OCI-LY1 (cell line): ENCODE measurements around the gene EPHA1.

Source experiments
- H2AFZ ChIP-seq: fragments of 200-600 bp; sonication (generic), shearing (Covaris generic); 2 replicates; pipeline ENCODE4 v1.6.0; 2014; ENCODE audit warnings: antibody characterized with exemption, mild to moderate bottlenecking, low read length
- H3F3A ChIP-seq: fragments of 200-600 bp; sonication (generic), shearing (Covaris generic); 2 replicates; pipeline ENCODE4 v1.6.0; 2014; ENCODE audit warnings: mild to moderate bottlenecking, antibody characterized with exemption, low read length, moderate library complexity; ENCODE audit not compliant: insufficient read depth
- H3K27ac ChIP-seq: fragments of 200-600 bp; sonication (generic); 2 replicates; pipeline ENCODE4 v1.5.1; 2014; ENCODE audit warnings: low read length, mixed run types, mild to moderate bottlenecking, low read depth; ENCODE audit not compliant: poor library complexity, severe bottlenecking
- H3K27me3 ChIP-seq: fragments of 200-600 bp; sonication (generic); 2 replicates; pipeline ENCODE4 v1.6.0; 2014; ENCODE audit warnings: antibody characterized with exemption, mild to moderate bottlenecking, low read length, moderate library complexity; ENCODE audit not compliant: insufficient read depth
- H3K36me3 ChIP-seq: fragments of 200-600 bp; sonication (generic); 2 replicates; pipeline ENCODE4 v1.6.1; 2014; ENCODE audit warnings: mild to moderate bottlenecking, antibody characterized with exemption, low read length, moderate library complexity, mixed read lengths; ENCODE audit not compliant: insufficient read depth
- H3K4me1 ChIP-seq: fragments of 200-600 bp; sonication (generic); 2 replicates; pipeline ENCODE4 v1.5.1; 2014; ENCODE audit warnings: mild to moderate bottlenecking, low read length, moderate library complexity; ENCODE audit not compliant: insufficient read depth, severe bottlenecking
- H3K4me2 ChIP-seq: fragments of 200-600 bp; sonication (generic), shearing (Covaris generic); 2 replicates; pipeline ENCODE4 v1.6.1; 2014; ENCODE audit warnings: low read length
- H3K4me3 ChIP-seq: fragments of 200-600 bp; sonication (generic); 2 replicates; pipeline ENCODE4 v1.5.1; 2014; ENCODE audit warnings: low read length, low read depth, mild to moderate bottlenecking, mixed read lengths; ENCODE audit not compliant: poor library complexity, severe bottlenecking
- H3K79me2 ChIP-seq: fragments of 200-600 bp; shearing (Covaris generic); 2 replicates; pipeline ENCODE4 v1.6.1; 2016; ENCODE audit warnings: mixed run types, low read length, mixed read lengths; ENCODE audit not compliant: insufficient read depth
- H3K9ac ChIP-seq: fragments of 200-600 bp; sonication (generic), shearing (Covaris generic); 2 replicates; pipeline ENCODE4 v1.6.1; 2014; ENCODE audit warnings: mild to moderate bottlenecking, low read length, mixed read lengths
- H3K9me2 ChIP-seq: fragments of 200-600 bp; sonication (generic), shearing (Covaris generic); 2 replicates; pipeline ENCODE4 v1.6.1; 2014; ENCODE audit warnings: low read depth, mild to moderate bottlenecking, low read length, mixed read lengths
- H3K9me3 ChIP-seq: fragments of 200-600 bp; shearing (Covaris generic); 2 replicates; pipeline ENCODE4 v1.6.1; 2014; ENCODE audit warnings: low read length, mixed read lengths
- H4K20me1 ChIP-seq: fragments of 200-600 bp; sonication (generic), shearing (Covaris generic); 2 replicates; pipeline ENCODE4 v1.6.0; 2016; ENCODE audit warnings: mild to moderate bottlenecking, low read length; ENCODE audit not compliant: insufficient read depth
- EZH2 ChIP-seq: fragments of 200-600 bp; sonication (generic), shearing (Covaris generic); IDR thresholded peaks from 2 replicates; pipeline ENCODE4 v1.8.0; 2017; ENCODE audit warnings: borderline replicate concordance, mixed run types, mild to moderate bottlenecking, antibody characterized with exemption, low read length, moderate library complexity, mixed read lengths
- TF ChIP-seq, protein P1 (sequence below): fragments of 200-600 bp; sonication (generic), shearing (Covaris generic); IDR thresholded peaks from 2 replicates; pipeline ENCODE4 v1.5.1; 2017; ENCODE audit warnings: mild to moderate bottlenecking, antibody characterized with exemption, low read length, moderate library complexity, mixed read lengths

Gene EPHA1

GRCh38 chr7:143455942-143456341, 47.3 kb upstream of the EPHA1 start:
- no peak overlapping the region for H3K4me3 ChIP-seq
- no peak overlapping the region for H2AFZ ChIP-seq
- no peaks in the 10 kb centered on the region for H4K20me1 ChIP-seq
- no peaks in the 10 kb centered on the region for H3K9me3 ChIP-seq
- no peaks in the 10 kb centered on the region for H3F3A ChIP-seq
- peaks cover under 1% of the 10 kb centered on the region; the same call in 1 of the 2 replicates for H3K9me2 ChIP-seq
- no peaks in the 10 kb centered on the region for H3K79me2 ChIP-seq
- H3K4me1 ChIP-seq, result no peaks in the 10 kb centered on the region
- no peaks in the 10 kb centered on the region for H3K27me3 ChIP-seq
- no peaks in the 10 kb centered on the region for H3K36me3 ChIP-seq
- H3K9ac ChIP-seq, result no peak overlapping the region
- H3K27ac ChIP-seq, result no peak overlapping the region
- H3K4me2 ChIP-seq, result no peak overlapping the region
- TF ChIP-seq, protein P1, sequence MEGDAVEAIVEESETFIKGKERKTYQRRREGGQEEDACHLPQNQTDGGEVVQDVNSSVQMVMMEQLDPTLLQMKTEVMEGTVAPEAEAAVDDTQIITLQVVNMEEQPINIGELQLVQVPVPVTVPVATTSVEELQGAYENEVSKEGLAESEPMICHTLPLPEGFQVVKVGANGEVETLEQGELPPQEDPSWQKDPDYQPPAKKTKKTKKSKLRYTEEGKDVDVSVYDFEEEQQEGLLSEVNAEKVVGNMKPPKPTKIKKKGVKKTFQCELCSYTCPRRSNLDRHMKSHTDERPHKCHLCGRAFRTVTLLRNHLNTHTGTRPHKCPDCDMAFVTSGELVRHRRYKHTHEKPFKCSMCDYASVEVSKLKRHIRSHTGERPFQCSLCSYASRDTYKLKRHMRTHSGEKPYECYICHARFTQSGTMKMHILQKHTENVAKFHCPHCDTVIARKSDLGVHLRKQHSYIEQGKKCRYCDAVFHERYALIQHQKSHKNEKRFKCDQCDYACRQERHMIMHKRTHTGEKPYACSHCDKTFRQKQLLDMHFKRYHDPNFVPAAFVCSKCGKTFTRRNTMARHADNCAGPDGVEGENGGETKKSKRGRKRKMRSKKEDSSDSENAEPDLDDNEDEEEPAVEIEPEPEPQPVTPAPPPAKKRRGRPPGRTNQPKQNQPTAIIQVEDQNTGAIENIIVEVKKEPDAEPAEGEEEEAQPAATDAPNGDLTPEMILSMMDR, result no peak
- no peak for TF ChIP-seq EZH2

DNA sequence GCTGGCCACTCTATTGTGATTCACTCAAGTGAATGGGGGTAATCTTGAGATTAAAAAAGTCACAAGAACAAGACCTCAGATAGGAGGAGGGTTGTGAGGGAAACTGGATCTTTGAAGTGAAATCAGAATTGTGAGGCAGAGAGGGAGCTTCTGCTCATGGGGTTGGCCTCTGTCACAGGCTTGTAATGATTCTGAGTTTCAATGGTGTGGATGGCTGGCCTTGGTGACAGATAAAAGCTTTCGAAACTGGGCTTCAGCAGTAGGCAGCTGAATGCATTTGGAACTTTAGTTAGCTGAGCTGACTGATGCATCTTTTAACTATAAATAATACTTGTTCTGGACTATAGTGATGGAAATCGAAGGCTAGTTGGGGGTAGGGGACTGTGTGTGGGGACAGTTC, 46.8 kb upstream of the EPHA1 start:
- H3K36me3 ChIP-seq, result no peaks in the 10 kb centered on the region
- H4K20me1 ChIP-seq, result no peaks in the 10 kb centered on the region
- H3K9me3 ChIP-seq, result no peaks in the 10 kb centered on the region
- no peaks in the 10 kb centered on the region for H3F3A ChIP-seq
- peaks cover 3% of the 10 kb centered on the region; the same call in 1 of the 2 replicates for H3K9me2 ChIP-seq
- H2AFZ ChIP-seq, result no peak overlapping the region
- no peaks in the 10 kb centered on the region for H3K79me2 ChIP-seq
- TF ChIP-seq, protein P1, result no peak
- no peak for TF ChIP-seq EZH2
- no peak overlapping the region for H3K4me3 ChIP-seq
- H3K4me1 ChIP-seq, result no peaks in the 10 kb centered on the region
- H3K4me2 ChIP-seq, result no peak overlapping the region
- H3K27ac ChIP-seq, result no peak overlapping the region
- no peak overlapping the region for H3K9ac ChIP-seq
- no peaks in the 10 kb centered on the region for H3K27me3 ChIP-seq

DNA sequence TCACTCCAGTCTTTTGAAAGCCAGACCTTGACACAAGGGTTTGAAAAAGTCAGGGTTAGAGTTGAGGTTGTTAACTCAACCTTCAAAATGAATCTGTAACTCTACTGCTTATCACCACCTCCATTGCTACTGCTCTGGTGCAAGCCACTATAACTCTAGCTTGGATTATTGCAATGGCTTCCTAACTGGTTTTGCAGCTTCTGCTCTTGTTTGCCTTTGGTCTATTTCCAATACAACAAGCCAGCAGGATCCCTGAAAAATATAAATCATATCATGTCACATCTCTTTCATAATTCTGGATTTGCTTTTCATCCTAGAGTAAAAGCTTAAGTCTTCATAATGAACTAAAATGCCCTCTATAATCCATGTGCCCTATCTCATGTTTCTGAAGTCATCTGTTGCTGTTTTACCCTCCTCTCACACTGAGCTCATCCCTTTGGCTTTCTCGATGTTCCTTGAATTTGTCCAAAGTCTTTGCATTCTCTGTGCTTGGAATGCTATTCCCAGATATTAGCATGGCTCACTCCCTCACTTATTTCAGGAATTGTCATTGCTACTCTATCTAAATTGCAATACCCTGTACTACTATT, 45.5 kb upstream of the EPHA1 start:
- H3K4me1 ChIP-seq, result no peaks in the 10 kb centered on the region
- no peaks in the 10 kb centered on the region for H3F3A ChIP-seq
- TF ChIP-seq, protein P1, result no peak
- no peak for TF ChIP-seq EZH2
- no peaks in the 10 kb centered on the region for H3K79me2 ChIP-seq
- H2AFZ ChIP-seq, result no peak overlapping the region
- H3K4me2 ChIP-seq, result no peak overlapping the region
- no peaks in the 10 kb centered on the region for H3K27me3 ChIP-seq
- no peak overlapping the region for H3K27ac ChIP-seq
- no peaks in the 10 kb centered on the region for H3K9me3 ChIP-seq
- H3K9me2 ChIP-seq, result peaks cover 3% of the 10 kb centered on the region; the same call in 1 of the 2 replicates
- H3K36me3 ChIP-seq, result no peaks in the 10 kb centered on the region
- no peak overlapping the region for H3K4me3 ChIP-seq
- H3K9ac ChIP-seq, result no peak overlapping the region
- no peaks in the 10 kb centered on the region for H4K20me1 ChIP-seq
